GM18951 (cell line): ENCODE measurements around the gene NSMF.

ENCODE experiments used
- POLR2A ChIP-seq: IDR thresholded peaks from 4 replicates; pipeline ENCODE4 v1.6.1; 2011; ENCODE audit warnings: mild to moderate bottlenecking; ENCODE audit not compliant: insufficient read length, insufficient read depth; ENCODE audit errors: extremely low read depth
- in situ Hi-C: fragments of 300-500 bp; cut with MboI; formaldehyde crosslinking; loops from one replicate; pipeline ENCODE4 v1.12.0; 2022; ENCODE audit warnings: low sequenced_read_pairs, mixed read lengths, inconsistent platforms; ENCODE audit not compliant: unreplicated experiment

The NSMF gene

DNA sequence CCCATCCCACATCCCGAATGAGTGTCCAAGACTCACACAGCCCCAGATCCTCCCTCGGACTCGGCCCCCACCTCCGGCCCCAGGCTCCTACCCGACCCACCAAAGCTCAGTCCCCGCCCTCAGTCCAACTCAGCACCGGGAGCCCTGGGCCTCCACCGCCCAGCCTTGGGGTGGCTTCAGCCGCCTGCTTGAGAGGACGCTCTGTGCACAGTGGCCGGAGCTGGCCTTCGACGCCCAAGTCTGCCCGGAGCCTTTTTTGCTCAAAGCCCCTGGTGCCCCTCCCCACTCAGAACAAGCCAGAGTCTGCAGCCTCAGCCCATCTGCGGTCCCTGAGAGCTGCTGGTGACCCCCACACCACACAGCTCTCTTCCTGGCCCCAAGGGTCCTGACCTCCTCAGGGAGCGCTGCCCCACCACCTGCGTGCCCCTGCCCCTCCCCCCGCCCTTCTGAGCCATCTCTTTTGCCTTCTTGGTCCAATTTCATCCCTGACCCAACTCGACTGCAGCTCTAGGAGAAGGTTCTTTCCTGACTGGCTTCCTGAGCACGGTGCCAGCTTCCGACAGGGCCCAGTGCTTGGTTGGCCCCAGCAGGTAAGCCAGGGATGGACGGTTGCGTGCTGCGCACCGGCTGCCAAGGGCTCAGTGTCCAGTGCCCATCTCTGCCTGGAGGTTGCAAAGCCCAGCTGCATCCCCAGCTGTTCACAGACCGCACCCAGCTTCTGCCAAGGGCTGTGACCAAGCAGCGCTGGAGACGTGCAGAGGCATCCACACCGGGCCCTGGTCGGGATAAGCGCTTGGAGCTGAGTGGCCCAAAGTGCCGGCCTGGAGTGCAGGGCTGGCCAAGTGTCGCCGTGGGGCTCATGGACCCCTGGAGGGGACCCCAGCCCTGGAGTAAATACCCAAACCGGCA is 27.7 kb upstream of the NSMF start:
- no peak for TF ChIP-seq POLR2A

DNA sequence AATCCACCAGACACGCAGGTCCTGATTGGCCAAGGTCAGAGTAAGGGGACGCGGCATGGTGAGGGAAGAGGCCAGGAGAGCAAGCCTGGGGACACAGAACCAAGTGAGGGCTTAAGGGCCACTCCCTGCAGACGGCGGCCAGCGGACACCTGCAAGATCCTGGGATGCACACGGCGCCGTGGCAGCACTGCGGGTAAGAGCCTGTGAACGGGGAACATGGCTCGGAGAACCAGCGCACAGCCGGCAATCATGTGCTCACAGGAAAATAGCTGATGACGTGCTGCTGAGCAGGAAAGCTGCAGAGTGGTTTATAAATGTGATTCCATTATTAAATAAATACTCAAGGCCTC is 27.0 kb upstream of the NSMF start:
- in situ Hi-C loops: no loop called here
- TF ChIP-seq POLR2A: no peak

More for the DNA sequence above, 27.7 kb upstream of the NSMF start:
- in situ Hi-C loops: no loop called here

DNA sequence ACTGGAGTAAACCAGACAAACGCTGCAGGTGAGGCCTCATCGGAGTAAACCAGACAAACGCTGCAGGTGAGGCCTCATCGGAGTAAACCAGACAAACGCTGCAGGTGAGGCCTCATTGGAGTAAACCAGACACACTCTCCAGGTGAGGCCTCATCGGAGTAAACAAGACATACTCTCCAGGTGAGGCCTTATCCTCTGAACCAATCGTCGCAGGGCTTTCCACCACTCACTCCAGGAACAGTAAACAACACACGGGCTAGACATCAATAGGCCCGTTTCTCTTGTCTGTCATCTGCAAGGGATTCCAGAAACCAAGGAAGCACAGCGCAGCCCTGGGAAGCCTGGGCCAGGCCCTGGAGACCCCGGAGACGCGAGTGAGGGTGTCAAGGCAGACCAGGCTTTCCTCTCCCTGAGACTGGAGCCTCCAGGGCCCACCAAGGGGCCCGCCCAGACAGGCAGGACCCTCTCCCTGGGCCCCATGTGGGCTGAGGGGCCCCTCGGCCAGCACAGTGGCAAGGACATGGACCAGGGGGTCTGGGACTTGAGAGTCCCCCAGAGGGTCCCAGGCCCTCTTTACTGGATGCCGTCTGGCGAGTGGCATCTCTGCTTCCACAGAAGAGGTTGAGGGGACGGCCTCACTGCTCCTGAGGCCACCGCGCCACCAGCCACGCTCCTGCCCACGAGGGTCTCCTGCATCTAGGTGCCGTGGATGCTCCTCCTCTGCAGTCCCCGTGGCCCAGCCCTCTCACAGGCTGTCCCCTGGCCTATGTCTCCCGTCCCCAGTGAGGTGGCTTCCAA is 26.4 kb upstream of the NSMF start:
- TF ChIP-seq POLR2A: no peak
- in situ Hi-C loops: no loop called here

DNA sequence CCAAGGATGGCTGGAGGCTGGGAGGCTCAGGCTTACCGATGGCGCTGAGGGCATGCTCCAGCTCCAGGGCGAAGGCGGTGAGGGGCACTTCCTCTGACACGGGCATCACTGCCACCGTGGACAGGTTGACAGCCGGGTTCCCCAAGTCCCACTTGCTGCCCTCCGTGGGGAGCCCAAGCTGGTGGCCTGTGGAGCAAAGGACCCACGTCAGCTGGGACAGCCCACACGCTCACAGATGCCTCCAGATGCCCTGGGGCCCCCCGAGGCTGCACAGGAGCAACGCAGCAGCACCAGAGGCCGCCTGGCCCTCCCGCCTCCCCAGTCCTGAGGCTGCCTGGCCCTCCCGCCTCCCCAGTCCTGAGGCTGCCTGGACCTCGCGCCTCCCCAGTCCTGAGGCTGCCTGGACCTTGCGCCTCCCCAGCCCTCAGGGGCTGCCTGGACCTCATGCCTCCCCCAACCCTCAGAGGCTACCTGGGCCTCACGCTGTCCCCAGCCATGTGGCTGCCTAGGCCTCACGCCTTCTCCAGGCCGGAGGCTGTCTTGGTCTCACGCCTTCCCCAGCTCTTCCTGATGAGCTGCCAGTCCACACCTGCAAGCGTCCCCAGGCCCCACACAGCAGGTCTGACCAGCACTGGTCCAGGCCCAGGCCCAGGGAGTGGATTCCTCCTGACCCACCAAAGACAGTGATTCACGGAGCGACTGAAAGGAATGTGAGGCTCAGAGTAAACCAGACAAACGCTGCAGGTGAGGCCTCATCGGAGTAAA is 25.6 kb upstream of the NSMF start:
- TF ChIP-seq POLR2A: no peak
- in situ Hi-C loops: no loop called here

DNA sequence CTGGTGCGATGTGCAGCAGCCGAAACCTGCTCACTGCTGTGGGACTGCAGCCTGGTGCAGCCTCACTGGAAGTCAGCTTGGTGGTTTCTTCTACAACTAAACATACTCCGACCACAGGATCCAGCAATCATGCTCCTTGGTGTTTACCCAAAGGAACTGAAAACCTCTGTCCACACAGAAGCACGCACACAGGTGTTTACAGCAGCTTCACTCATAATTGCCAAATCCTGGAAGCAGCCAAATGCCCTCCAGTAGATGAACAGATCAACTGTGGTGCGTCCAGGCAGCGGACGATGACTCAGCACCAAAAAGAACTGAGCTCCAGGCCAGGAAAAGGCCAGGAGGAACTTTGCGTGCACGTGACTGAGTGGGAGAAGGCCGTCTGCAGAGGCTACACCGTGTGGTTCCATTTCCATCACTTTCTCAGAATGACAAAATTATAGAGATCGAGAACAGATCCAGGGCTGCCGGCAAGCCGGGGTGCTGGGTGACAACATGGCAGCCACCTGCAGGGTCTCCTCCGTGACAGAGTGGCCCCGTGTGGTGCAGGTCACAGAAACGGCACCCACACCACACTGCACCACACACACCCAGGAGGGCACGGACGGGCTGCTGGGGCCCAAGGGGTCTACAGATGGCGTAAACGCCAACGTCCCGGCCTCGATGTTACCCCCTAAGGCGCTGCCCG is 23.1 kb upstream of the NSMF start:
- in situ Hi-C loops: no loop called here
- no peak for TF ChIP-seq POLR2A

DNA sequence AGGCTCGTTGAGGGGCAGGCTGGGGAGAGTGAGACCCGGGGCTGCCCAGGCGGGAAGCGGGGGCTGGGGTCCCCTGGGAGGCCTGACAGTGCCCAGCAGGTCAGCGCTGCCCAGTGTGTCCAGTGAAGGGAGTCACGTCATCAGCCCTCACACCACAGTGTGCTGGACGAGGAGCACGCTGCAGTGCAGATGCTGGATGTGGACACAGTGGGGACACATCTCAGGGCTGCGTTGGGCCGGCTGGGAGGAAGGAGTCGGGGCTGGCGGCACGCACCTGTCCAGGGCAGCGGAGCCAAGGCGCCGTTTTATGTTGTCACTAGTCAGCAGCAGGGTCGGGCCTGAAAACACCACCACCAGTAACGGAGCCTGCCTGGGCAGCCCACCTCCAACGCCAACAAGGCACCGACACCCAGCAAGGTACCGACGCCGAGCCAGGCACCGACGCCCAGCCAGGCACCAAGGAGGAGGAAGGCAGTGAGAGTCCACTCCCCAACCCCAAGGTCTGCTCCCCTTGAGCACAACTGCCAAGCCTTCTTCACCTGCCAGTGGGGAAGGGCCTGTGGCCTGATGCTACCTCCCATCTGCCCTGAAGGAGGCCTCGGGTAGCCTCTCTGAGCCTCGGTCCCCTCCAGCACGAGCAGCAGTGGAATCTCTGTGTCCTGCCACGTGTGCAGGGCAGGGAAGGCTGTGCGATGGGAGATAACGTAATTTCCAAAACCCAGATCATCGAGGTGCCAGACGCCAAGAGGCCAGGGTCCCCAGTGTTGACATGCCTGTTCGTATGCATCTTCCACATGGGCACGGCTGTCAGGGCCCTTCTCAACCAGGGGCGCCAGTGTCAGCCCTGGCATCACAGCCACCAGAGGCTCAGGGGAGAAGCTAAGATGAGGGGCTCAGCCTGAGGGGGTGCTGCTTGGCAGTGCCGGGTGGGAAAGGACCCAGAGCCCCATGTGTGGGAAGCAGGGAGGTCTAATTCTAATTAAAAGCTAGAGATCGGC is 21.9 kb upstream of the NSMF start:
- in situ Hi-C loops: no loop called here

DNA sequence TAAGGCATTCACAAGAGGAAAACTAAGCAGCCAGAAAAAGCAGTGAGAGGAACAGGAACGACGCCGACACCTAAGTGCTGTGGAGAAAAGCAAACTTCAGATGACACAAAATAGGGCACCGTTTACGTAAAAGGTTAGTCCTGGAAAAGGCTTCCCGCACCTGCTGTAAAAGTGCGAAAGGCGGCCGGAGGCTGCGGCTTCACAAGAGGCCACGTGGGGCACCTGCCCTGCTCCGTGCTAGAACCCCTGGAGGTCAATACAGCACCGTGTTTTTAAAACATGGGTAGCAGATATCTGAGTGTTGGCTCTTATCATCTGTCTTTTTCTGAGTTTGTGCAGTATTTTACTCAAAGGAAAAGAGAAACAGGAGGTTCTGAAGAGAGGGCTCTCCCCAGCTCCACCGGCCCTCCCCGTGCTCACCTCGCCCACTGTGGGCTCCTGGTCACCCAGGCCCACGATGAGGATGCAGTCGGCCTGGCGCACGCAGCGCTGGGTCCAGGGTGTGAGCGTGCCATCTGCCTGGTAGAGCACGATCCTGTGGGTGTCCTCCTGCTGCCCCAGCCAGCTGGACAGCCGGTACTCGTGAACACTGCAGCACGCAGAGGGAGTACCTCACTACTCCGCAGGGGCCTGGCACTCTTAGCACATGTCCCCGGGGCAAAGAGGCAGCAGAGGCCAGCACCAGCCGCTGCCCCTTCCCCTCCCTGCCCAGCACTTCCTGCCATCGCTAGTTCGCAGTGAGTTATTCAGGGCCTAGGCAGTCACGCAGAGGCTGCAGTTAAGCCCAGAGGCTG is 21.0 kb upstream of the NSMF start:
- TF ChIP-seq POLR2A: no peak
- in situ Hi-C loops: no loop called here

More for the DNA sequence above, 21.9 kb upstream of the NSMF start:
- TF ChIP-seq POLR2A: no peak

DNA sequence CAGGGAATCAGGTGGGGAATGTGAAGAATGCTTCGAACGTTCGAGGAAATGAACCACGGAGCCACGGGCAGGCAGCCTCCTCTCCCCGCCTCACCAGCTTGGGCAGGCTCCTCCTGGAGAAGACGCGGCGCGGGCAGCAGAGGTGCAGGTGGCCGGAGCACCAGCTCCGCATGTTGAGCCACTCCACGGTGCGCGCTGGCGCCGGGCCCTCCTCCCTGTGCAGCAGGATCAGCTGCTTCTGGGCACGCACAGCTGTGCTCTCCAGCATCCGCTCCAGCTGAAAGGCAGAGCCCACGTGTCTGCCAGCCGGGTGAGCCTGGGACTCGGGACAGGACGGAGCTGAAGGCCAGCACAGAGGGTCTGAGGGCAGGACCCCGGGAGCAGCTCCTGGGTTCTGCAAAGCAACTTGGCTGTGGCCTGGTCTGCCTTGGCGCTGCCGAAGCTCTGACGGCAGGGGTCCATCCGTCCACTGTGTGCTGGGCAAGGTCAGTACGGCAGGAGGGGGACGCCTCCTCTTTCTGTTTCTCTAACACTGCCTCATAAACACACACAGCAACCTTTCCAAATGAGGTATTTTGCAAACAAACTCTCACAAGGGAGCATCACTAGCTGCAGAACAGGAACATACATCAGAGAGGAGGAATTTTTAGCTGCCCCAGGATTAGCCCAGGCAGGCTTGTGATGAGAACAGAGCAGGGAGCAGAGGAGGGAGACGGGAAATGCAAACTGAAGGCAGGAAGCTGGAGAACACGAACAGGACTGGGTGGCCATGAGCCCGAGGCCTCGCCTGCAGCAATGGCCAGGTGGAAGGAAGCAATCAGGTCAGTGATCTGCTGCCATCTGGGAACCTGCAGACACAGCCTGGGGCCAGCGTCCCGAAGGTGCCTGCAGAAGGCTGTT is 20.1 kb upstream of the NSMF start:
- TF ChIP-seq POLR2A: no peak
- in situ Hi-C loops: no loop called here

DNA sequence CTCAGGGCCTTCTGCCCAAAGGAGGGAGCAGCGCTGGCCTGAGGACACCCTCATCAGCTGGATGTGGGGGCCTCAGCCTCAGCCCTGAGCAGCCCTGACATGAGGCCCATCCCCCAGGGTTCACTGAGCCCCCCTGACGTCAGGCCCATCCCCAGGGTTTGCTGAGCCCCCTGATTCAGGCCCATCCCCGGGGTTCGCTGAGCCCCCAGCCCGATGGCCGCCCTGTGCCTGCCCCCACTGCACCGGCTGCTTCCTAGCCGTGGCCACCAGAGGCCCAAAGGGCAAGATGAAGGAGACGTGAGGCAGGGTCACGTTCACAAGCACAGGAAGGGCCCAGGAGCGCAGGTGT is 19.5 kb upstream of the NSMF start:
- in situ Hi-C loops: no loop called here
- no peak for TF ChIP-seq POLR2A
